Measurements from ENCODE around the gene ADSL.

ADSL gene

DNA sequence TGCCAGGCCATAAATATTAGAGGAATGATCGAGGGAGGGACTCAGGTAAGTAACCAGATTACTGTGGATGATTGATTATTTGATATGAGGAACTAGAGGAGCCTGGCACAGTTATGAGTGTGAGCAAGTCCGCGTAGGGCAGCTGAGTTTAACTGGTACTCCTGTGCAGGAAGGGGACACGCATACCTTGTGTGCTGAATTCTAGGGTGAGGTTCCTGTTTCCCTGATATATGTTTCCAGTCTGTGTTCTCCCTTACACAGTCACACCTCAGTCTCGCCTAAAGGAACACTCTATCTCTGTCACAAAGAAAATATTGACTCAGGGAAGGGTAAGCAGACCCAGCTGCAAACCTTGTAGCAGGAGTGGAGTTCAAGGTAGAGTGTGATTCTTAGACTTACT is 41.4 kb downstream of the ADSL start:
- H3F3A ChIP-seq (ENCODE audit: insufficient read depth, low read length), result peaks cover 11% of the 10 kb centered on the region; the same call in 1 of the 2 replicates
- no peak for DNase-seq
- no peak overlapping the region for H2AFZ ChIP-seq (ENCODE audit: low read length)
- H4K20me1 ChIP-seq (ENCODE audit: insufficient read depth, low read length), result no peaks in the 10 kb centered on the region
- H3K36me3 ChIP-seq (replicated peaks; ENCODE audit: insufficient read depth, low read length), result no peaks in the 10 kb centered on the region
- H3K4me3 ChIP-seq (ENCODE audit: low read length), result no peak overlapping the region
- no peak overlapping the region for H3K9ac ChIP-seq (ENCODE audit: low read length)
- peaks cover 31% of the 10 kb centered on the region for H3K79me2 ChIP-seq (ENCODE audit: low read length)
- H3K4me1 ChIP-seq (ENCODE audit: low read length), result peaks cover 5% of the 10 kb centered on the region; the same call in 1 of the 2 replicates
- H3K9me3 ChIP-seq (replicated peaks; ENCODE audit: insufficient read depth, low read length), result no peaks in the 10 kb centered on the region
- no peak overlapping the region for H3K4me2 ChIP-seq (ENCODE audit: low read depth, low read length)
- no peak for TF ChIP-seq EZH2 (optimal IDR thresholded peaks at IDR 0.05; ENCODE audit: low read depth, low read length)
- TF ChIP-seq, protein P1, sequence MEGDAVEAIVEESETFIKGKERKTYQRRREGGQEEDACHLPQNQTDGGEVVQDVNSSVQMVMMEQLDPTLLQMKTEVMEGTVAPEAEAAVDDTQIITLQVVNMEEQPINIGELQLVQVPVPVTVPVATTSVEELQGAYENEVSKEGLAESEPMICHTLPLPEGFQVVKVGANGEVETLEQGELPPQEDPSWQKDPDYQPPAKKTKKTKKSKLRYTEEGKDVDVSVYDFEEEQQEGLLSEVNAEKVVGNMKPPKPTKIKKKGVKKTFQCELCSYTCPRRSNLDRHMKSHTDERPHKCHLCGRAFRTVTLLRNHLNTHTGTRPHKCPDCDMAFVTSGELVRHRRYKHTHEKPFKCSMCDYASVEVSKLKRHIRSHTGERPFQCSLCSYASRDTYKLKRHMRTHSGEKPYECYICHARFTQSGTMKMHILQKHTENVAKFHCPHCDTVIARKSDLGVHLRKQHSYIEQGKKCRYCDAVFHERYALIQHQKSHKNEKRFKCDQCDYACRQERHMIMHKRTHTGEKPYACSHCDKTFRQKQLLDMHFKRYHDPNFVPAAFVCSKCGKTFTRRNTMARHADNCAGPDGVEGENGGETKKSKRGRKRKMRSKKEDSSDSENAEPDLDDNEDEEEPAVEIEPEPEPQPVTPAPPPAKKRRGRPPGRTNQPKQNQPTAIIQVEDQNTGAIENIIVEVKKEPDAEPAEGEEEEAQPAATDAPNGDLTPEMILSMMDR (IDR thresholded peaks at IDR 0.05; ENCODE audit: low read length), result no peak
- TF ChIP-seq EZH2phosphoT487 (IDR thresholded peaks at IDR 0.05; ENCODE audit: low read length), result no peak
- H3K27me3 ChIP-seq (replicated peaks; ENCODE audit: insufficient read depth, low read length), result no peaks in the 10 kb centered on the region
- no peaks in the 10 kb centered on the region for H3K9me2 ChIP-seq (replicated peaks; ENCODE audit: insufficient read depth, low read length)
- H3K27ac ChIP-seq (ENCODE audit: low read length), result no peak overlapping the region

DNA sequence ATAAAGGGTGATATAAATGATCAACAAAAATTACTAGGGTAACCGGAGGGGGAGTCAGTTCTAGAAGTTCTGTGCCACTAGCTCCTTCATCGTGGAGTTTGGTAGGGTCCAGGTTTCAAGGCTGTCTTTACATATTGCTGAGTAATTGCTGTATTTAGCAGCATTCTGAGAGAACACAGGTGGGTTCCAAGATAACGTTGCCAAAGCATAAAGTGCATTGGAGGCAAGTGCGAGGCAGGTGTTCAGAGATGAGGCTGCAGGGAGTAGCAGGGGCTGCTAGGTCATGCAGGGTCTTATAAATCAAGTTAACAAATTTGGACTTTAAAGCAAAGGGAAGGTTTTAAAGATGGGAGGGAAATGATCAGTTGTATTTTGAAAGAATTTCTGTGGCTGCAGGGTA is 41.9 kb downstream of the ADSL start:
- H3K4me3 ChIP-seq (ENCODE audit: low read length), result no peak overlapping the region
- H3K9me3 ChIP-seq (replicated peaks; ENCODE audit: insufficient read depth, low read length), result no peaks in the 10 kb centered on the region
- peaks cover 11% of the 10 kb centered on the region; the same call in 1 of the 2 replicates for H3F3A ChIP-seq (ENCODE audit: insufficient read depth, low read length)
- peaks cover 5% of the 10 kb centered on the region; the same call in 1 of the 2 replicates for H3K4me1 ChIP-seq (ENCODE audit: low read length)
- no peaks in the 10 kb centered on the region for H3K36me3 ChIP-seq (replicated peaks; ENCODE audit: insufficient read depth, low read length)
- no peaks in the 10 kb centered on the region for H3K9me2 ChIP-seq (replicated peaks; ENCODE audit: insufficient read depth, low read length)
- TF ChIP-seq, protein P1 (IDR thresholded peaks at IDR 0.05; ENCODE audit: low read length), result no peak
- no peak for TF ChIP-seq EZH2phosphoT487 (IDR thresholded peaks at IDR 0.05; ENCODE audit: low read length)
- no peak for TF ChIP-seq EZH2 (optimal IDR thresholded peaks at IDR 0.05; ENCODE audit: low read depth, low read length)
- H3K9ac ChIP-seq (ENCODE audit: low read length), result no peak overlapping the region
- H3K27me3 ChIP-seq (replicated peaks; ENCODE audit: insufficient read depth, low read length), result no peaks in the 10 kb centered on the region
- H4K20me1 ChIP-seq (ENCODE audit: insufficient read depth, low read length), result no peaks in the 10 kb centered on the region
- peaks cover 29% of the 10 kb centered on the region for H3K79me2 ChIP-seq (ENCODE audit: low read length)
- no peak overlapping the region for H3K27ac ChIP-seq (ENCODE audit: low read length)
- DNase-seq, result no peak
- H3K4me2 ChIP-seq (ENCODE audit: low read depth, low read length), result no peak overlapping the region
- no peak overlapping the region for H2AFZ ChIP-seq (ENCODE audit: low read length)

GRCh38 chr22:40391417-40391816 is 45.1 kb downstream of the ADSL start:
- Histone ChIP-seq H3K79me2 (ENCODE audit: low read length) (peaks cover 19% of the 10 kb centered on the region), H4K20me1 (ENCODE audit: insufficient read depth, low read length) (no peaks in the 10 kb centered on the region)

More at GRCh38 chr22:40391417-40391816, 45.1 kb downstream of the ADSL start:
- TF ChIP-seq, protein P1 (IDR thresholded peaks at IDR 0.05; ENCODE audit: low read length), result no peak
- TF ChIP-seq EZH2phosphoT487 (IDR thresholded peaks at IDR 0.05; ENCODE audit: low read length), result no peak
- TF ChIP-seq EZH2 (optimal IDR thresholded peaks at IDR 0.05; ENCODE audit: low read depth, low read length), result no peak
- no peak overlapping the region for H3K27ac ChIP-seq (ENCODE audit: low read length)
- DNase-seq, result no peak
- H3K27me3 ChIP-seq (replicated peaks; ENCODE audit: insufficient read depth, low read length), result no peaks in the 10 kb centered on the region
- no peaks in the 10 kb centered on the region for H3K9me3 ChIP-seq (replicated peaks; ENCODE audit: insufficient read depth, low read length)
- no peak overlapping the region for H3K4me3 ChIP-seq (ENCODE audit: low read length)
- H3K4me1 ChIP-seq (ENCODE audit: low read length), result no peaks in the 10 kb centered on the region
- no peak overlapping the region for H3K9ac ChIP-seq (ENCODE audit: low read length)
- H3K36me3 ChIP-seq (replicated peaks; ENCODE audit: insufficient read depth, low read length), result no peaks in the 10 kb centered on the region
- H3K9me2 ChIP-seq (replicated peaks; ENCODE audit: insufficient read depth, low read length), result no peaks in the 10 kb centered on the region
- no peak overlapping the region for H3K4me2 ChIP-seq (ENCODE audit: low read depth, low read length)
- no peak overlapping the region for H2AFZ ChIP-seq (ENCODE audit: low read length)
- no peaks in the 10 kb centered on the region for H3F3A ChIP-seq (ENCODE audit: insufficient read depth, low read length)
